SK-N-SH (cell line): Measurements from ENCODE around the gene PCGF3. TPM values are rescaled to one million over a fixed set of nuclear protein-coding genes. Genes with fewer than 3 reads are reported as not detected.

Experiments
- CTCF ChIA-PET: fragments of 300-600, 350-600 bp; formaldehyde crosslinking; extraction: SDS; loops from one replicate; lab custom pipeline; 2021; lab: Yijun Ruan, JAX
- POLR2A ChIA-PET: fragments of 350-600 bp; sonication (Branson Sonifier 250); formaldehyde crosslinking; extraction: SDS; loops from one replicate; lab custom pipeline; 2020; ENCODE audit warnings: antibody characterized with exemption, inconsistent platforms; lab: Yijun Ruan, JAX
- DNase-seq: peaks from one replicate; pipeline ENCODE4 v3.0.0; 2012
- H2AFZ ChIP-seq: fragments of 200-600 bp; sonication (generic); 2 replicates; pipeline ENCODE4 v1.8.1; 2016; ENCODE audit warnings: antibody characterized with exemption, mild to moderate bottlenecking, low read depth
- H3F3A ChIP-seq: fragments of 200-600 bp; sonication (generic); replicated peaks from 2 replicates; pipeline ENCODE3; 2016; ENCODE audit warnings: antibody characterized with exemption, mild to moderate bottlenecking; ENCODE audit not compliant: insufficient read depth
- H3K27ac ChIP-seq, 2 experiments: fragments of 200-500 bp in 1 of 2; fragments of 200-600 bp in 1 of 2; sonication (Bioruptor generic) in 1 of 2; sonication (generic), shearing (Covaris generic) in 1 of 2; 2 replicates each; pipeline versions ENCODE4 v1.5.1 to v1.6.1; 2014 to 2016; ENCODE audit warnings: low read depth in 2 of 2, inconsistent platforms in 1 of 2, low read length in 1 of 2, mild to moderate bottlenecking in 1 of 2, mixed read lengths in 1 of 2
- H3K27me3 ChIP-seq: fragments of 200-600 bp; sonication (generic), shearing (Covaris generic); 2 replicates; pipeline ENCODE4 v1.6.1; 2016; ENCODE audit warnings: mixed run types; ENCODE audit not compliant: insufficient read depth
- H3K36me3 ChIP-seq, 2 experiments: fragments of 200-500 bp in 1 of 2; fragments of 200-600 bp in 1 of 2; sonication (Bioruptor generic) in 1 of 2; sonication (generic) in 1 of 2; replicated peaks in 1 of 2; 2 replicates each; pipeline versions ENCODE3 to v1.5.1; 2014 to 2016; ENCODE audit warnings: low read length in 1 of 2, mild to moderate bottlenecking in 1 of 2; ENCODE audit not compliant: insufficient read depth in 2 of 2, control insufficient read depth in 1 of 2
- H3K4me1 ChIP-seq, 2 experiments: fragments of 200-500 bp in 1 of 2; fragments of 200-600 bp in 1 of 2; sonication (Bioruptor generic) in 1 of 2; sonication (generic), shearing (Covaris generic) in 1 of 2; 2 replicates each; pipeline versions ENCODE4 v1.5.1 to v1.6.1; 2014 to 2016; ENCODE audit warnings: low read depth in 1 of 2, low read length in 1 of 2, mixed run types in 1 of 2; ENCODE audit not compliant: insufficient read depth in 2 of 2, control insufficient read depth in 1 of 2
- H3K4me2 ChIP-seq: fragments of 200-600 bp; sonication (generic), shearing (Covaris generic); 2 replicates; pipeline ENCODE4 v1.6.1; 2017; ENCODE audit warnings: mixed run types
- H3K4me3 ChIP-seq, 2 experiments: fragments of 200-500 bp in 1 of 2; fragments of 200-600 bp in 1 of 2; sonication (Bioruptor generic) in 1 of 2; sonication (generic), shearing (Covaris generic) in 1 of 2; 2 replicates each; pipeline versions ENCODE4 v1.5.1 to v1.8.1; 2014 to 2016; ENCODE audit warnings: low read depth in 2 of 2, inconsistent platforms in 1 of 2, low read length in 1 of 2, mild to moderate bottlenecking in 1 of 2, mixed read lengths in 1 of 2, moderate library complexity in 1 of 2
- H3K79me2 ChIP-seq: fragments of 200-600 bp; sonication (generic); 2 replicates; pipeline ENCODE4 v1.8.1; 2017; ENCODE audit warnings: mild to moderate bottlenecking; ENCODE audit not compliant: insufficient read depth
- H3K9ac ChIP-seq: fragments of 200-600 bp; sonication (generic); 2 replicates; pipeline ENCODE4 v1.6.1; 2017; ENCODE audit warnings: mixed run types
- H3K9me2 ChIP-seq: fragments of 200-600 bp; sonication (generic); 2 replicates; pipeline ENCODE4 v1.6.1; 2017; ENCODE audit warnings: mixed run types
- H3K9me3 ChIP-seq: fragments of 200-600 bp; sonication (generic); 2 replicates; pipeline ENCODE4 v1.6.1; 2017; ENCODE audit warnings: mixed run types, mild to moderate bottlenecking, moderate library complexity
- H4K20me1 ChIP-seq: fragments of 200-600 bp; sonication (generic); 2 replicates; pipeline ENCODE4 v1.6.1; 2017; ENCODE audit warnings: mild to moderate bottlenecking, mixed run types; ENCODE audit not compliant: insufficient read depth
- MEF2A ChIP-seq: IDR thresholded peaks from 2 replicates; pipeline ENCODE4 v1.4.0; 2012; ENCODE audit warnings: low read depth, borderline replicate concordance
- NFIC ChIP-seq: IDR thresholded peaks from 2 replicates; pipeline ENCODE4 v1.4.0; 2012; ENCODE audit warnings: borderline replicate concordance
- POLR2AphosphoS5 ChIP-seq: IDR thresholded peaks from 2 replicates; pipeline ENCODE4 v1.6.1; 2012; ENCODE audit warnings: low read depth, low read length
- WGBS: methylation state at CpG from one replicate; pipeline ENCODE4 v1.1.6; 2017; ENCODE audit warnings: low lambda C conversion rate; 5-methylcytosine and 5-hydroxymethylcytosine counted together
- polyA plus RNA-seq, 3 experiments: library from polyadenylated mRNA; depleted of rRNA; stranded (reverse); fragments of >200 nt; gene quantifications; 2 replicates each; pipeline ENCODE4 v1.2.3, GENCODE V29; 2012
- TF ChIP-seq, protein P1 (sequence below): IDR thresholded peaks from 2 replicates; pipeline ENCODE4 v1.4.0; 2012; ENCODE audit warnings: low read depth
- TF ChIP-seq, protein P2 (sequence below): IDR thresholded peaks from 2 replicates; pipeline ENCODE4 v1.4.0; 2012; ENCODE audit warnings: low read depth, borderline replicate concordance

The PCGF3 gene
- polyA plus RNA-seq, 1 of the 3 experiments (the other 2 are of a cell fraction): 44.8 TPM

DNA sequence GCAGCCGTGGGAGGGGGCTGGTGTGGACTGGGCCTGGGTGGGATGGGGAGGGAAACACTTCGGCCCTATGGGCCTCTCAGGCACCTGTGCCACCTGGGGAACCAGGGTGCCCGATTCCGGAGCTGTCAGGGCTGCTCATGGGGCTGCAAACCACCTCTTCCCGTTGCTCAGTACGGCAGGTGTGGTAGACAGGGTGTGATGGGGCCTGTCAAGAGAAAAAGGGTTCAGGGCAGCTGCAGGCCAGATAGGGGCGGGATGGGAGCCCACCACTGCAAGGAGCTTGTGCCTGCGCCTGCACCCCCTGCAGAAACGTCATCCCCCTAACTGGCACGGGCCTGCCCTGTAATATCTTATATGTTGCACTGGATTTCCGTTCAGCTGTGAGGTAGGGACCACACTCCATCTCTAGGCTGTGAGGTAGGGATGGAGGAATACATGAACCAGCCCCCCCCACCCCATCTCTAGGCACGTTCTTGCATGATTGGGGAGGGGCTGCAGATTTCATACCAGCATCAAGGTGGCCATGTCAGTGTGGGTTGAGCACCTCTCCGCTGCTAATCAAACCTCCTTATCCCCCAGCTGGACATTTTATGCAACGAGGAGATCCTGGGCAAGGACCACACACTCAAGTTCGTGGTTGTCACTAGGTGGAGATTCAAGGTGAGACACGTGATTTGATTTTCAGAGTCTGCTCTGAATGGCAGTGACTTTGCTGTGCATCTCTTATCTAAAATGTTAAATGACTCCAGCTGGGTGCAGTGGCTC, 59.0 kb downstream of the PCGF3 start:
- CTCF ChIA-PET: interaction anchor here (0.8 to 3.6 kb wide), 2 partner anchors 22 to 81 kb away, joined by 3 to 18 read pairs; no protein-coding TSS in a partner anchor
- H2AFZ ChIP-seq: no peak overlapping the region
- H3K9me2 ChIP-seq: no peaks in the 10 kb centered on the region
- TF ChIP-seq MEF2A: no peak
- TF ChIP-seq, protein P1, sequence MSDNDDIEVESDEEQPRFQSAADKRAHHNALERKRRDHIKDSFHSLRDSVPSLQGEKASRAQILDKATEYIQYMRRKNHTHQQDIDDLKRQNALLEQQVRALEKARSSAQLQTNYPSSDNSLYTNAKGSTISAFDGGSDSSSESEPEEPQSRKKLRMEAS: no peak
- TF ChIP-seq, protein P2, sequence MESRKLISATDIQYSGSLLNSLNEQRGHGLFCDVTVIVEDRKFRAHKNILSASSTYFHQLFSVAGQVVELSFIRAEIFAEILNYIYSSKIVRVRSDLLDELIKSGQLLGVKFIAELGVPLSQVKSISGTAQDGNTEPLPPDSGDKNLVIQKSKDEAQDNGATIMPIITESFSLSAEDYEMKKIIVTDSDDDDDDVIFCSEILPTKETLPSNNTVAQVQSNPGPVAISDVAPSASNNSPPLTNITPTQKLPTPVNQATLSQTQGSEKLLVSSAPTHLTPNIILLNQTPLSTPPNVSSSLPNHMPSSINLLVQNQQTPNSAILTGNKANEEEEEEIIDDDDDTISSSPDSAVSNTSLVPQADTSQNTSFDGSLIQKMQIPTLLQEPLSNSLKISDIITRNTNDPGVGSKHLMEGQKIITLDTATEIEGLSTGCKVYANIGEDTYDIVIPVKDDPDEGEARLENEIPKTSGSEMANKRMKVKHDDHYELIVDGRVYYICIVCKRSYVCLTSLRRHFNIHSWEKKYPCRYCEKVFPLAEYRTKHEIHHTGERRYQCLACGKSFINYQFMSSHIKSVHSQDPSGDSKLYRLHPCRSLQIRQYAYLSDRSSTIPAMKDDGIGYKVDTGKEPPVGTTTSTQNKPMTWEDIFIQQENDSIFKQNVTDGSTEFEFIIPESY: no peak
- TF ChIP-seq, all 33 proteins: peak for 0
- H3K27ac ChIP-seq: no peak overlapping the region
- H3K9me3 ChIP-seq: no peaks in the 10 kb centered on the region
- H3K4me2 ChIP-seq: no peak overlapping the region
- H3K9ac ChIP-seq: no peak overlapping the region
- POLR2A ChIA-PET: interaction anchor here (1.0 to 1.2 kb wide), 2 partner anchors 9 to 17 kb away, joined by 3 to 5 read pairs; no protein-coding TSS in a partner anchor
- no peak overlapping the region for H3K4me3 ChIP-seq
- H3K4me1 ChIP-seq: peaks cover 0 to 11% of the 10 kb centered on the region in 2 experiments; a peak in 1 of 4 replicates
- DNase-seq: no peak
- no peaks in the 10 kb centered on the region for H3K27me3 ChIP-seq
- H3K79me2 ChIP-seq: peaks cover 32% of the 10 kb centered on the region
- peaks cover 24% of the 10 kb centered on the region for H3F3A ChIP-seq
- 95% methylated on average over 9 of the region's 16 CpGs for WGBS
- H3K36me3 ChIP-seq: peaks cover 51 to 82% of the 10 kb centered on the region in 2 experiments
- H4K20me1 ChIP-seq: peaks cover 62% of the 10 kb centered on the region

DNA sequence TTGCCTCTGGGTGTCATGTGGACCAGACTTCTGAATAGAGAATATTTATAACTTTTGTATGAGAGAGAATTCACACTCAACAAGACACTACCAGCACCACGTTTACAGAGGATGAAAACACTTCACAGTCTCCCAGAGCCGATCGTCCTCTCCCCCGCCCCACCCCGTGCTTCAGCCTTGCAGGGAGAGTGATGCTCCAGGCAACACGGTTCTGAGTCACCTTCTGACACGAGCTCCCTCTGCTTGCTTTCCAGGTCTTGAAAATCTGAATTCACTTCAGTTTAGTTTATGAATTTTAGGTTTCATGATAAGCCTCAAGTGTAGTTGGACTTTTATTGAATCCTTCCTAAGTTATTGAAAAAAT, 60.5 kb downstream of the PCGF3 start:
- Histone ChIP-seq H3K27me3 (no peaks in the 10 kb centered on the region), H3K9ac (no peak overlapping the region), H3K27ac (0 out of 4 replicates have a peak overlapping the region, but pooled peaks of 1 of the 2 experiments have one; percentile 18), H3F3A (peaks cover 24% of the 10 kb centered on the region), H3K36me3 (peaks cover 52 to 78% of the 10 kb centered on the region in 2 experiments)
- CTCF ChIA-PET: interaction anchor here (3.4 kb wide), 1 partner anchor 24 kb away, joined by 16 read pairs; no protein-coding TSS in a partner anchor
- WGBS: 79% methylated on average over 7 of the region's 7 CpGs
- POLR2A ChIA-PET: no interaction called here
- TF ChIP-seq NFIC (no peak), POLR2AphosphoS5 (peak; percentile 8; the same call in 1 of the 2 replicates)
- TF ChIP-seq, all 33 proteins: peak for 1
- DNase-seq: no peak
- Histone ChIP-seq H3K4me3 (no peak overlapping the region), H3K4me1 (peaks cover 0 to 12% of the 10 kb centered on the region in 2 experiments; a peak in 1 of 4 replicates), H3K79me2 (peaks cover 47% of the 10 kb centered on the region), H4K20me1 (peaks cover 74% of the 10 kb centered on the region), H3K4me2 (no peak overlapping the region), H3K9me2 (no peaks in the 10 kb centered on the region), H2AFZ (no peak overlapping the region), H3K9me3 (no peaks in the 10 kb centered on the region)
